ENCODE measurements around the gene PTPRG. TPM values are rescaled to one million over a fixed set of nuclear protein-coding genes. Genes with fewer than 3 reads are reported as not detected.

PTPRG gene
- total RNA-seq, 3 donors from 2014 or later (not counting 1 experiment from before 2014, with no cell fraction given) = 1.0 to 2.9 (median 2.5) TPM

DNA sequence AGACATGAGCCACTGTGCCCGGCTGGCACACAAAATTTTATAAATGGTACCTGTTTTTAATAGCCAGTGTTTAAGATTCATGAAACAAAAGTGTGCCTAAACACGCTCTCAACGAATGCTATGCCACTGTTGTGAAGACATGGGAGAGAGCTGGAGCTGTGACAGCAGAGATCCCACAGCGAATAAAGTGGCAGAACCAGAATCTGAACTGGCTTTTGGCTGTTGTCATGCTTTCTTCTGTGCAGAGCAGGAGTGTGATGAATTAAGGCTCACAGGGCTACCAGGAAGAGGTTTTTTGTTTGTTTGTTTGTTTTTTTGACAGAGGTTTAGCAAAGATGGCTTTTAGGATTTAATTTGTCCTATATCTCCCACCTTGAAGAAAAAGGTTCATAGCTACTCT lies 14.5 kb downstream of the PTPRG start:
- TF ChIP-seq, protein P1, sequence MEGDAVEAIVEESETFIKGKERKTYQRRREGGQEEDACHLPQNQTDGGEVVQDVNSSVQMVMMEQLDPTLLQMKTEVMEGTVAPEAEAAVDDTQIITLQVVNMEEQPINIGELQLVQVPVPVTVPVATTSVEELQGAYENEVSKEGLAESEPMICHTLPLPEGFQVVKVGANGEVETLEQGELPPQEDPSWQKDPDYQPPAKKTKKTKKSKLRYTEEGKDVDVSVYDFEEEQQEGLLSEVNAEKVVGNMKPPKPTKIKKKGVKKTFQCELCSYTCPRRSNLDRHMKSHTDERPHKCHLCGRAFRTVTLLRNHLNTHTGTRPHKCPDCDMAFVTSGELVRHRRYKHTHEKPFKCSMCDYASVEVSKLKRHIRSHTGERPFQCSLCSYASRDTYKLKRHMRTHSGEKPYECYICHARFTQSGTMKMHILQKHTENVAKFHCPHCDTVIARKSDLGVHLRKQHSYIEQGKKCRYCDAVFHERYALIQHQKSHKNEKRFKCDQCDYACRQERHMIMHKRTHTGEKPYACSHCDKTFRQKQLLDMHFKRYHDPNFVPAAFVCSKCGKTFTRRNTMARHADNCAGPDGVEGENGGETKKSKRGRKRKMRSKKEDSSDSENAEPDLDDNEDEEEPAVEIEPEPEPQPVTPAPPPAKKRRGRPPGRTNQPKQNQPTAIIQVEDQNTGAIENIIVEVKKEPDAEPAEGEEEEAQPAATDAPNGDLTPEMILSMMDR (IDR thresholded peaks at IDR 0.05) = no peak
- ATAC-seq = no peak
- 77% methylated on average over 4 of the region's 4 CpGs for WGBS (ENCODE audit: insufficient coverage)
- H3K27me3 Mint-ChIP-seq (ENCODE audit: low read depth in 2 of 2) = no peaks in the 10 kb centered on the region
- no peaks in the 10 kb centered on the region for H3K4me1 Mint-ChIP-seq
- Histone ChIP-seq H3K36me3 (ENCODE audit: control insufficient read depth, insufficient read depth, low read length) (no peaks in the 10 kb centered on the region), H3K4me1 (ENCODE audit: control insufficient read depth, insufficient read depth, low read length) (no peaks in the 10 kb centered on the region), H3K27ac (ENCODE audit: low read length) (no peak overlapping the region), H3K9me3 (ENCODE audit: control insufficient read depth, insufficient read depth, low read length) (no peaks in the 10 kb centered on the region), H3K4me3 (ENCODE audit: low read length) (no peak overlapping the region), H3K27me3 (ENCODE audit: control insufficient read depth, insufficient read depth, low read length) (no peaks in the 10 kb centered on the region)
- H3K36me3 Mint-ChIP-seq = no peaks in the 10 kb centered on the region
- intact Hi-C loops (cut with micrococcal nuclease) = no loop called here
- peaks cover 0 to 2% of the 10 kb centered on the region in 2 donors for H3K9me3 Mint-ChIP-seq
- no peak for DNase-seq
- H3K27ac Mint-ChIP-seq = no peak overlapping the region
- no peak overlapping the region for H3K4me3 Mint-ChIP-seq

DNA sequence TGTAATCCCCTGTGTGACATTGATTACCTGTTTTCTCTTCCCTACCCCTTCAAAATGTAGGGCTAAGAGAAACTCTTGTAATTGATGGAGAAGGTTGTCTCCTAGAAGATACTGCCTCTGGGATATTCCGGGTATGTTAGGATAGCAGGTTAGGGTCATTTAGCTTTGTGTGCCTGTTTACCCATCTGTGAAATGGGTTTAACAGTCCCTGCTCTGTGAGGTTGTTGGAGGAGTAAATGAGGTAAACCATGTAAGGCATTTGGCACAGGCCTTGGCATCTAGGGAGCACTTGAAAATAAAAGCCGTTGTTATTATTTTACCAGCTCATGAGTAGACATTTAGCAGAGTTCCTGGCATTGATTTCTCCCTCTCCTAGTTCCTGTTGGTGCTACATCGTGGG lies 16.4 kb downstream of the PTPRG start:
- intact Hi-C loops (cut with micrococcal nuclease) = no loop called here
- DNase-seq (no peak), ATAC-seq (no peak)
- H3K36me3 Mint-ChIP-seq = no peaks in the 10 kb centered on the region
- no peak overlapping the region for H3K27ac Mint-ChIP-seq
- no peak overlapping the region for H3K27ac ChIP-seq (ENCODE audit: low read length)
- no peaks in the 10 kb centered on the region for H3K4me1 Mint-ChIP-seq
- H3K27me3 ChIP-seq (ENCODE audit: control insufficient read depth, insufficient read depth, low read length) = no peaks in the 10 kb centered on the region
- no peaks in the 10 kb centered on the region for H3K27me3 Mint-ChIP-seq (ENCODE audit: low read depth in 2 of 2)
- 75% methylated on average over 3 of the region's 3 CpGs for WGBS (ENCODE audit: insufficient coverage)
- no peak overlapping the region for H3K4me3 ChIP-seq (ENCODE audit: low read length)
- no peak overlapping the region for H3K4me3 Mint-ChIP-seq
- H3K9me3 ChIP-seq (ENCODE audit: control insufficient read depth, insufficient read depth, low read length) = no peaks in the 10 kb centered on the region
- H3K36me3 ChIP-seq (ENCODE audit: control insufficient read depth, insufficient read depth, low read length) = no peaks in the 10 kb centered on the region
- TF ChIP-seq, protein P1 (IDR thresholded peaks at IDR 0.05) = no peak
- no peaks in the 10 kb centered on the region for H3K9me3 Mint-ChIP-seq
- no peaks in the 10 kb centered on the region for H3K4me1 ChIP-seq (ENCODE audit: control insufficient read depth, insufficient read depth, low read length)

GRCh38 chr3:61578667-61579367 lies 17.4 kb downstream of the PTPRG start:
- Mint-ChIP-seq H3K27ac (no peak overlapping the region), H3K4me3 (no peak overlapping the region), H3K36me3 (no peaks in the 10 kb centered on the region), H3K9me3 (no peaks in the 10 kb centered on the region), H3K27me3 (ENCODE audit: low read depth in 2 of 2) (no peaks in the 10 kb centered on the region), H3K4me1 (no peaks in the 10 kb centered on the region)
- Histone ChIP-seq H3K27me3 (ENCODE audit: control insufficient read depth, insufficient read depth, low read length) (no peaks in the 10 kb centered on the region), H3K4me3 (ENCODE audit: low read length) (no peak overlapping the region), H3K4me1 (ENCODE audit: control insufficient read depth, insufficient read depth, low read length) (no peaks in the 10 kb centered on the region), H3K9me3 (ENCODE audit: control insufficient read depth, insufficient read depth, low read length) (no peaks in the 10 kb centered on the region), H3K27ac (ENCODE audit: low read length) (no peak overlapping the region), H3K36me3 (ENCODE audit: control insufficient read depth, insufficient read depth, low read length) (no peaks in the 10 kb centered on the region)
- intact Hi-C loops (cut with micrococcal nuclease) = no loop called here
- TF ChIP-seq, protein P1 (IDR thresholded peaks at IDR 0.05) = no peak
- ATAC-seq (no peak), DNase-seq (no peak)
- WGBS (ENCODE audit: insufficient coverage) = 69% methylated on average over 8 of the region's 8 CpGs

DNA sequence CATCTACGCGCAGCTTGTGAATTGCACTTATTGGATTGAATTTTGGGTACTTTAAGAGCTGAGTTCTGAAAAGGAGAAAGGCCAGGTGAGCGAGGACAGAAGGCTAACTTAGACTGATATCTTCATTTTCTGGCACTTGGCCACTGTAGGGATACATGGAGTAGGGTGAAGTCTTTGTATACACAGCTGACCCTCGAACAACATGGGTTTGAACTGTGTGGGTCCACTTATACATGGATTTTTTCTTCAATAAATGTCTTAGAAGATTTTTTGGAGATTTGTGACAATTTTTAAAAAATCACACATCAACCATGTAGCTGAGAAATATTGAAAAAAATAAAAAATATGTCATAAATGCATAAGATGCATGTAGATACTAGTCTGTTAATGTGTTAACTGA lies 18.3 kb downstream of the PTPRG start:
- Histone ChIP-seq H3K27ac (ENCODE audit: low read length) (no peak overlapping the region), H3K4me3 (ENCODE audit: low read length) (no peak overlapping the region), H3K9me3 (ENCODE audit: control insufficient read depth, insufficient read depth, low read length) (no peaks in the 10 kb centered on the region), H3K4me1 (ENCODE audit: control insufficient read depth, insufficient read depth, low read length) (no peaks in the 10 kb centered on the region), H3K27me3 (ENCODE audit: control insufficient read depth, insufficient read depth, low read length) (no peaks in the 10 kb centered on the region), H3K36me3 (ENCODE audit: control insufficient read depth, insufficient read depth, low read length) (no peaks in the 10 kb centered on the region)
- ATAC-seq (no peak), DNase-seq (no peak)
- intact Hi-C loops (cut with micrococcal nuclease) = no loop called here
- Mint-ChIP-seq H3K27me3 (ENCODE audit: low read depth in 2 of 2) (no peaks in the 10 kb centered on the region), H3K4me3 (no peak overlapping the region), H3K9me3 (no peaks in the 10 kb centered on the region), H3K4me1 (no peaks in the 10 kb centered on the region), H3K27ac (no peak overlapping the region), H3K36me3 (no peaks in the 10 kb centered on the region)
- TF ChIP-seq, protein P1 (IDR thresholded peaks at IDR 0.05) = no peak
- WGBS (ENCODE audit: insufficient coverage) = 76% methylated on average over 4 of the region's 4 CpGs

Measured in natural killer cell (primary cell).